Measurements from ENCODE around the gene FAM210B.
A peak's percentile ranks its signal among the peaks of the same experiment; 100 is the strongest.
"Not testable (repeated sequence)": the region's sequence is repeated elsewhere in the genome, so short reads cannot be mapped to it uniquely, and the experiment has no call there.

FAM210B gene

GRCh38 chr20:56358600-56359211 lies at the start of gene FAM210B:
FAM210B (plus strand) TSS chr20:56358974; CDS start chr20:56359006, 32 bp downstream.
- DNase-seq (ENCODE audit: low read depth) = peak; percentile 75

GRCh38 chr20:56316051-56316450 lies 42.7 kb upstream of the FAM210B start:
- DNase-seq (ENCODE audit: low read depth) = no peak

DNA sequence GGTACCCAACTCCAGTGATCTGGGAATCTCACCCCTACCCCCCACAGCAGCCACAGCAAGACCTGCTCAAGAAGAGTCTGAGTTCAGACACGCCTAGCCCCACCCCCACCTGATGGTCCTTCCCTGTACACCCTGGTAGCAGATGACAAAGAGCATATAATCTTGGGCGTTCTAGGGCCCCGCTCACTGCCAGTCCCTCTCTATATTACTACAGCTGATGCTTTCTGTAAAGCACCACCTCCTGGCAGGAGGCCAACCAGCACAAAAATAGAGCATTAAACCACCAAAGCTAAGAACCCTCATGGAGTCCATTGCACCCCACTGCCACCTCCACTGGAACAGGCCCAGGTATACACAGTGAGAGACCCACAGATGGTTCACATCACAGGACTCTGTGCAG lies 42.3 kb upstream of the FAM210B start:
- no peak for DNase-seq (ENCODE audit: low read depth)

DNA sequence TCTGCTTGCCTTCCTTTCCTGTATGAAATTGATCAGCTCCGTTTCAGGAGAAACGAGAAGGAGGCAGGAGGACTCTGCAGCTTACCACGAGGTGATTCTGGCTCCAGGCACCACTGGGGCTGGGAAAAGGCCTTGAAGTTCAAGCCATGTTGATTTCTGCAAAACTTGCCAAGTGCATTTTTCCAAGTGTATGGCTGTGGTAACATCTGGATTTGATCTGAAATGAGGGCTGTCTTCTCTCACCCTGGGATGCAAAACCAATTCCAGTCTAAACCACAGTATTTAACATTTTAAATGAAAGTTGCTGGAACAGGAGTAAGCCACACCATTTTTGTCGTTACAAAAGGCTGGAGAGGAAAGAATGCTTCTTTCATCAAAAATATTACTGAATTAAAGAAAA lies 36.1 kb upstream of the FAM210B start:
- DNase-seq (ENCODE audit: low read depth) = no peak

GRCh38 chr20:56323206-56323605 lies 35.6 kb upstream of the FAM210B start:
- DNase-seq (ENCODE audit: low read depth) = no peak

DNA sequence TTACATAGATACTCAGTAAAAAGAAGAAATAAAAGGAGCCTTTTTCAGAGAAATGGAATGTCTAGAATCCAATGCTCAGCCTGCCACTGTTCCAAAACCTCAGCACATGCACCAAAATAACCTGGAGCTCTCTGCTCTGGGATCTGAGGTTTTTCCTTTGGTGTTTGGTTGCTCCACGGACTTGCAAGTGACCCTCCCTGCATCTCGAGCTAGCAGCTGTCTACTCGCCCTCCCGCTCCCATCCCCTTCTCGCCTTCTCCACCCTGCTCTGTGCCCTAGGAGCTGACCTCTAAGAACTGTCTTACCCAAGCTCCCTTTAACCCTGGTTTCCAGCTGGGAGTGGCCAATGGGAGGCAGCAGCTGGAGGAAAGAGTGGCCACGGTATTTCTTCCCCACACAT lies 35.1 kb upstream of the FAM210B start:
- DNase-seq (ENCODE audit: low read depth) = no peak

- DNase-seq (ENCODE audit: low read depth) = no peak
Observed at GRCh38 chr20:56324806-56325205, 34.0 kb upstream of the FAM210B start.

GRCh38 chr20:56328861-56329260 lies 29.9 kb upstream of the FAM210B start:
- DNase-seq (ENCODE audit: low read depth) = no peak

- DNase-seq (ENCODE audit: low read depth) = not testable (repeated sequence)
Observed at GRCh38 chr20:56336709-56337108, 22.1 kb upstream of the FAM210B start.

DNA sequence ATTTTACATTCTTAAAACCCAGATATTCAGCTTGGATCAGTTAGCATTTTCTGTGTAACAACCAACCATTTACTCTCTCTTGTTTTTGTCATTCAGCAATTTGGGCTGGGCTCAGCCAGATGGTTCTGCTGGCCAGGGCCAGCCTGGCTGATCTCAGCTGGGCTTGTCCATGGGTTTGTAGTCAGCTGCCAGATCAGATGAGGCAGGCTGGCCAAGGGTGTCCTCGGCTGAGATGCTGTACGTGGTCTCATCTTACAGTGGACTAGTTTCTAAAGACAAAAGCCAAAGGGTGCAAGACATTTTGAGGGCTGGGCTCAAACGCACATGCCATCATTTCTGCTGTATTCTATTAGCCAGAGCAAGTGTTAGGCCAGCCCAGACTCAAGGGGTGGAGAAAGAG lies 16.0 kb upstream of the FAM210B start:
- no peak for DNase-seq (ENCODE audit: low read depth)

DNA sequence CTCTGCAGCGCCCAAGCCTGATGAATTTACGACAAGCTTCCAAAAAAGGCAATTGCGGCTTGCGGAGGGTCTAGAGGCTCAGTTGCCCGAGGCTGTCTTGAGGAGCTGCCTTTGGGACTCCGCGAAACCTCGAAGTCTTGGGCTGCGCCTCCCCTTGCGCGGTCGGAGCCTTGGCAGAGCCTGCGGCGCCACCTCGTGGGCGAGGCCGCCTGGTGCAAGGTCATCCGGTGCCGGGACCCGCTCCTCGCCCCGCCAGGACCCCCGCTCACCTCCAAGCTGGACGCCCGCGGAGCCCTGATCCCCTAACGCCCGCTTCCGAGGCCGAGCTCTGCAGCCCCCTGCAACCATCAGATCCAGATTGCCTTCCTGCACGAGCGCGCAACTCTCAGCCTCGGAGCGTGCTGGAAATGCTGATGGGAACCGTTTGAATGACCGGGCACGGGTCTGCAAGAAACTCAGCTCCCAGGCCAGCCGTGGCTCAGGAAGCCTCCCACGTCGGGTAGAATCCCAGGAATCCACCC lies 14.9 kb upstream of the FAM210B start:
- peak; percentile 11 for DNase-seq (ENCODE audit: low read depth)

GRCh38 chr20:56345911-56346310 lies 12.9 kb upstream of the FAM210B start:
- DNase-seq (ENCODE audit: low read depth) = no peak

- DNase-seq (ENCODE audit: low read depth) = no peak
Observed at GRCh38 chr20:56347628-56348304, 11.0 kb upstream of the FAM210B start.

GRCh38 chr20:56348305-56348693 lies 10.5 kb upstream of the FAM210B start:
- DNase-seq (ENCODE audit: low read depth) = no peak

DNA sequence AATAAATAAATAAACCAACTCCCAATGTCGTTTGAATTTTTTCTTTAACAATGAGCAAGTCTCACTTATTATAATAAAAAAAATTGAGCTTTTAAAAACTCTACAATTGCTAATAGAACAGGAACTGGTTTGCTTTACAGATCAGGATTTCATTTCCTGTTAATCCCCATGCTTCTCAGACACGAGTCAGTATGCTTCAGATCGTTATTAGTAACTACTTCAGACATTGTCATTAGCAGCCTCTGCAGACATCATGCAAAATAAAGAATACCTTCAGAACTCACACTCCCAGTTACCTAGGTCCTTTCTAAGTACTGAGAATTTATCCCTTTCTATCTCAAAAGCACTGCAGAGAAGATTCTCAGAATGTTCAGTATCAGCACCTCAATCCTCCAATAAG lies 10.0 kb upstream of the FAM210B start:
- DNase-seq (ENCODE audit: low read depth) = no peak

DNA sequence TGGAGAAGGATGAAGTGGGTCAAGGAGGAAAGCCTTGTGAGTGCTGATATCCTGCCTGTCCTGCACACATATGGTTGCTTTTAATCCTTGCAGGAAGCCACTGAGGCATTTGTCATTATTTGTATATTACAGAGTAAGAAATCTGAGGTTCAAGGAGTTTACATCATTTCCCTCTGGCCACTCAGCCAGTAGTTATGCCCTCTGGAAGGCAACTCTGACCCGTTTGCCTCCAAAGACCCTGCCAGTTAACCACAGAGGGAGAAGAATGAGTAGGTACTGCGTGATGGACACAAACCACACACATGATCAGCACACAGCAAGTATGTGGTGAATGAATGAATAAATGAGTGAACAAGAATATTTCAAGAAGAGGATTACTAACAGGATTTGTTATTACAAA lies 7.9 kb upstream of the FAM210B start:
- no peak for DNase-seq (ENCODE audit: low read depth)

DNA sequence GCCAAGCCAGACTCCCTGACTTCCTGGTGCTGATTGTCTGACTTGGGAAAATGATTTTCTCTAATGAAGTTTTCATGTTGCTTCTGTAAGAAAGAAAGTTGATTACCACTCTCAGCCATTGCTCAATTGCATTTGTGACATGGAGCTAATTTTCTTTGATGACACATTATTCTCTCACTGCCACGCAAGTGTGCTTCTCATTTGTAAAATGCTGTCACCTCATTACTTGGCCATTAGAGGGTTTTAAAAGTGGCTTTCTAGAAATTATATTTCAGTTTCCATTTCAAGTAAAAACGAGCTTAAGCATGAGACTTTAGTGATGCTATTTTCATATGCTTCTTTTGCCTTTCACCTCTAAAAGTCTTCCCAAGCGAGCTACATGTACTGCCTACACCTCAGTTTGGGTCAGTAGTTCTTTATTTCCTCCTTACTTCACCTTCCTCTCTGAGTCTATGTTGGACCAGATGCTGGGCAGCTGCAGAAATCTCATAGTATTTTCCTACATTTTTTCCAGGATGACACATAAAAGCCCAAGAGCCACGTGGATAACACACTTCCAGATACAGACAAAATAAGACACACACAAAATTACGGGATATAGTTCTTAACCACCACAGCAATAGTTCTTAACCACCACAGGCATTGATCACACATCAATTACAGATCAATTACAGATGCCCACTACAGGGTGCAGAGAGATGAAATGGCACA lies 6.3 kb upstream of the FAM210B start:
- DNase-seq (ENCODE audit: low read depth) = no peak

- no peak for DNase-seq (ENCODE audit: low read depth)
Observed at GRCh38 chr20:56353356-56353755, 5.4 kb upstream of the FAM210B start.

DNA sequence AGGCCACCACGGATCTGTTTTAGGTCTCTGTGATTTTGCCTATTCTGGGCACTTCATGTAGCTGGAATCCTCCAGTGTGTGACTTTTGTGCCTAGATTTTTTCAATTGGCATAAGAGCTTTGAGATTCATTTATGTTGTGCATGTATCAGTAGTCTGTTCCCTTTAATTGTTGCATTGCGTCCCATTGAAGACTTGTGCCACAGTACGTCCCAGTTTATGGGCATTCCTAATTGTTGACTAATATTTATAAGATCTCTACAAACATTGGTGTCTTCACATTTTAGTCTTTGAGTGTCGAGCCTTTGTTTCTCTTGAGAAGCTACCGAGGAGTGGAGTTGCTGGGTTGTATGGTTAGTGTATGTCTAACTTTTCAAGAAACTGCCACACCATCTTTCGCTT lies 704 bp upstream of the FAM210B start:
- DNase-seq (ENCODE audit: low read depth) = no peak

DNA sequence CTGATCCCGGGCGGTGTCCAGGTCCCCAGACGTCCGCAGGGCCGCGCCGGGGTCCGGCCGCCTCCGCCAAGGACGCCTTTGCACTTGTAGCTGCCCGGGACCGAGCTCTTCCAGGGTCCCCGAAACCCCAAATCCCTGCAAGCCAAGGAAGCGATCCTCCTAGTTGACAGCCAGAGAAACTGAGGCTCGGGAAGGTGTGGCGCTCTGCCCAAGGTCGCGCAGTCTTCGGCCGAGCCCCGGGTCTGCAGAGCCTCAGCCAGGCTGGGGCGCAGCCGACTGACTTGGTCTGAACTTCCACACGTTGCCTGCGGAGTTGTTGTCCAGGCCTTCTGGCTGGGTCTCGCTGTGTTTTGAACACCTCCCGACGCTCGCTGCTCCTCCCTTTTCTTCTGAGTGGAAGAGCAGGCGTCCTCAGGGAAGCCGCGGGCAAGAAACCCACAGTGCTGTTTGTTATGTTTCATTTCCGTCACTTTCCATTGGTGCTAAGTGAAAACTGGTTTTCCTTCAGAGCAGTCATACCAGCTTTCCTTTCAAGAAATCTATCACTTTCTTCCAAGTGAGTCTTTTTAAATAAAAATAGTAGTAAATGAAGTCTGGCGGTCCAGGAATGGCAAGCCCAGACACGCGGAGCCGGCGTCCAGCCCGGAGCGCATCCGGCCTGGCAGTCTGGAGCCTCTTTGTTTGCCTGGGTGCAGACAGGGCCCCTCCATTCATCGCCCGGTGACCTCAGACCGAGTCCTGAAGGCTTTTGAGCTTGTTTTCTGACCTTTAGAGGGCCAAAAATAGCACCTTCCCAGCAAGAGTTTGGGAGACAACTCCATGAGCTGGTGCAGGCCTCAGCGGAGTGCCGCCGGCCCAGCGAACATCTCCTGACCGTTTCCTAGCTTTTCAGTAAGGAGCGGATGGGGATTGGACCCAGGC lies 698 bp downstream of the FAM210B start:
- peak; percentile 4 for DNase-seq (ENCODE audit: low read depth)

DNA sequence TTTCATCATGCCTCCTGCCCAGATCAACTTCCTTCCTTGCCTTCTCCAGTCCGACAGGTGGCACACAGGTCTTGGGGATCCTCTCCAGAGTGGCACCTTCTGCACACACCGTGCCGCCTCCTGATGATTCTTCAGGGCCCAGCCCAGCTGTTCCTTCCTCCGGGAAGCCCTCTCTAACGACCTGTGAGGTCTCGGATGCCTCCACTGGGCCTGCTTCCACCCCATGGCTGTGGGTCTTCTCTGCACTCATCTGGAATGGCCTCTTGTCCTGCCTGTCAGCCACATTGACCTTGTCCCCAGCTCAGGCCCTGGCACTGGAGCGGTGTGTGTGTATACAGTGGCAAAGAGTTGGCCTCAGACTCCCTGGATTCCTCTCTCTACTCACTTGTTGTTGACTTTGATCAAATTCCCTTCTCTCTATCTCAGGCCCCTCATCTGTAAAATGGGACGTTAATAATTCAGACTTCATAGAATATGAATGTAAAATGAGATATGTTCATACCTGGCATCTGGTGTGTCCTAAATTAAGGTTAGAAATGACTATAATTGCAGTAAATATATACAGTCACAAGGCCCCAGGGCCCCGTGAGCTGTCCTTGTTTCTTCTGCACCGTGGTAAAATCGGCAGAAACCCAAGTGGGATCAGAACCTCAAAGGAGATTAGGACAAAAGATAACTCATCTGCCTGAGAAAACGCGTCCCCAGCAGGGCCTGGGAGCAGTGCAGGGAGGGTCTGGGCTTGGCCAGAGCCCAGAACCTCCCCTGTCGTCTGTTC lies 1.5 kb downstream of the FAM210B start:
- no peak for DNase-seq (ENCODE audit: low read depth)

DNA sequence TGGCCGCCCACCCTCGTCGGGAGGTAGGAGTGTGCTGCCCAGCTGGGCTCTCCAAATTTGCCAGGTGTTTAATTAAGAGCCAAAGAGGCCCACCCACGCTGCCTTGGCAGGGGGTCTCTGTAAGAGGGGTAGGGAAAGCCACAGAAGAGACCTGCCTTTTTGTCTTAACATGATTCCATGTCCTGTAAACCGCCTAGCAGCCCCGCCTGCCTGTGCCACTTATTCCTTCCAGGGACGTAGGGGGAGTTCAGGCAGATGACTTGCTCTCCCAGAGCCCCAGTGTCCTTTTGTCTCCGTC lies 2.1 kb downstream of the FAM210B start:
- DNase-seq (ENCODE audit: low read depth) = no peak
